Measurements from ENCODE around the gene DTYMK. TPM values are rescaled to one million over a fixed set of nuclear protein-coding genes. Genes with fewer than 3 reads are reported as not detected.
A peak's percentile ranks its signal among the peaks of the same experiment; 100 is the strongest.

The DTYMK gene
- total and polyA plus RNA-seq, 10 of the 15 experiments (the other 5 are each of a cell fraction or from before 2014, with no cell fraction given): 7.0 to 220 (median 59.3) TPM

DNA sequence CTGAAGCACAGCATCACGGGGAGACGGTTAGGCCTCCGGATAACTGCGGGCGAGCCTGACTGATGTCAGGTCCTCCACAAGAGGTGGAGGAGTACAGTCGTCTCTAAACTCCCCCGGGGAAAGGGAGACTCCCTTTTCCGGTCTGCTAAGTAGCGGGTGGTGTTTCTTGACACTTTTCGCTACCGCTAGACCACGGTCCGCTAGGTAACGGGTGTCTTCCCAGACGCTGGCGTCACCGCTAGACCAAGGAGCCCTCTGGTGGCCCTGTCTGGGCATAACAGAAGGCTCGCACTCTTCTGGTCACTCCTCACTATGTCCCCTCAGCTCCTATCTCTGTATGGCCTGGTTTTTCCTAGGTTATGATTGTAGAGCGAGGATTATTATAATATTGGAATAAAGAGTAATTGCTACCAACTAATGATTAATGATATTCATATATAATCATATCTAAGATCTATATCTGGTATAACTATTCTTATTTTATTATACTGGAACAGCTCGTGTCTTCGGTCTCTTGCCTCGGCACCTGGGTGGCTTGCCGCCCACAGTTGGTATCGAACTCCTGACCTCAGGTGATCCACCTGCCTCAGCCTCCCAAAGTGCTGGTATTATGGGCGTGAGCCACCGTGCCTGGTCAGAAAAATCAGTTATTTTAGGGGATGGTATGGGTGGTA lies 46.0 kb upstream of the DTYMK start (continued):
- TF ChIP-seq, protein P1, sequence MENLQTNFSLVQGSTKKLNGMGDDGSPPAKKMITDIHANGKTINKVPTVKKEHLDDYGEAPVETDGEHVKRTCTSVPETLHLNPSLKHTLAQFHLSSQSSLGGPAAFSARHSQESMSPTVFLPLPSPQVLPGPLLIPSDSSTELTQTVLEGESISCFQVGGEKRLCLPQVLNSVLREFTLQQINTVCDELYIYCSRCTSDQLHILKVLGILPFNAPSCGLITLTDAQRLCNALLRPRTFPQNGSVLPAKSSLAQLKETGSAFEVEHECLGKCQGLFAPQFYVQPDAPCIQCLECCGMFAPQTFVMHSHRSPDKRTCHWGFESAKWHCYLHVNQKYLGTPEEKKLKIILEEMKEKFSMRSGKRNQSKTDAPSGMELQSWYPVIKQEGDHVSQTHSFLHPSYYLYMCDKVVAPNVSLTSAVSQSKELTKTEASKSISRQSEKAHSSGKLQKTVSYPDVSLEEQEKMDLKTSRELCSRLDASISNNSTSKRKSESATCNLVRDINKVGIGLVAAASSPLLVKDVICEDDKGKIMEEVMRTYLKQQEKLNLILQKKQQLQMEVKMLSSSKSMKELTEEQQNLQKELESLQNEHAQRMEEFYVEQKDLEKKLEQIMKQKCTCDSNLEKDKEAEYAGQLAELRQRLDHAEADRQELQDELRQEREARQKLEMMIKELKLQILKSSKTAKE (IDR thresholded peaks at IDR 0.05; ENCODE audit: low read depth, poor library complexity, severe bottlenecking): peak; percentile 96
- TF ChIP-seq RUNX3 (IDR thresholded peaks at IDR 0.05; ENCODE audit: low read length) (peak; percentile 41; the same call in 1 of the 2 replicates), IKZF1 (conservative IDR thresholded peaks at IDR 0.05) (peak; percentile 56)
- TF ChIP-seq, protein P2, sequence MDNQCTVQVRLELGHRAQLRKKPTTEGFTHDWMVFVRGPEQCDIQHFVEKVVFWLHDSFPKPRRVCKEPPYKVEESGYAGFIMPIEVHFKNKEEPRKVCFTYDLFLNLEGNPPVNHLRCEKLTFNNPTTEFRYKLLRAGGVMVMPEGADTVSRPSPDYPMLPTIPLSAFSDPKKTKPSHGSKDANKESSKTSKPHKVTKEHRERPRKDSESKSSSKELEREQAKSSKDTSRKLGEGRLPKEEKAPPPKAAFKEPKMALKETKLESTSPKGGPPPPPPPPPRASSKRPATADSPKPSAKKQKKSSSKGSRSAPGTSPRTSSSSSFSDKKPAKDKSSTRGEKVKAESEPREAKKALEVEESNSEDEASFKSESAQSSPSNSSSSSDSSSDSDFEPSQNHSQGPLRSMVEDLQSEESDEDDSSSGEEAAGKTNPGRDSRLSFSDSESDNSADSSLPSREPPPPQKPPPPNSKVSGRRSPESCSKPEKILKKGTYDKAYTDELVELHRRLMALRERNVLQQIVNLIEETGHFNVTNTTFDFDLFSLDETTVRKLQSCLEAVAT (IDR thresholded peaks at IDR 0.05): peak; percentile 47; the same call in 1 of the 2 replicates

DNA sequence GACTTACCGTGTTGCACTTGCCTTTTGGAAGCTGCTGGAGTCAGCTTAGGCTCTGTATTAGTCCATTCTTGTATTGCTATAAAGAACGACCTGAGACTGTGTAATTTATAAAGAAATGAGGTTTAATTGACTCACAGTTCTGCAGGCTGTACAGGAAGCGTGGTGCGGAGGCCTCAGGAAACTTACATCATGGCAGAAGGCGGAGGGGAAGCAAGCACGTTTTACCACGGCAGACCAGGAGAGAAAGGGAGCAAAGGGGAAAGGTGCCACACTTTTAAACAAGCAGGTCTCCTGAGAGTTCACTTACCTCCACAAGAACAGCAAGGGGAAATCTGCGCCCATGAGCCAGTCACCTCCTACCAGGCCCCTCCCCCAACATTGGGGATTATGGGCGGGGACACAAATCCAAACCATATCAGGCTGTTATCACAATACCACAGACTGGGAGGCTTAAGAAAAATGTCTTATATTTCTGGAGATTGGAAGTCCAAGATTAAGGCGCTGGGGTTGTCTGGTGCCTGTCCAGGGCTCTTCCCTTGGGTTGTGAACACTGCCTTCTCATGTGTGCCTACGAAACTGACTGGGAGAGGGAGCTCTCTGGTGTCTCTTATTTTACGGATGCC lies 44.2 kb upstream of the DTYMK start:
- Histone ChIP-seq H2AFZ (ENCODE audit: control insufficient read depth, low read depth, low read length) (no peak overlapping the region), H3K4me1 (ENCODE audit: control insufficient read depth, insufficient read depth, low read length) (no peaks in the 10 kb centered on the region), H3K9ac (ENCODE audit: control insufficient read depth, insufficient read depth, low read length) (no peak overlapping the region), H4K20me1 (ENCODE audit: control insufficient read depth, insufficient read depth) (no peaks in the 10 kb centered on the region; the same call in 1 of the 2 replicates), H3K27me3 (replicated peaks in 1 of 2; ENCODE audit: control insufficient read depth in 2 of 2, insufficient read depth in 2 of 2, low read length in 1 of 2) (no peaks in the 10 kb centered on the region), H3K4me3 (no peak overlapping the region), H3K79me2 (ENCODE audit: control insufficient read depth, insufficient read depth, low read length) (peaks cover 8% of the 10 kb centered on the region), H3K9me3 (replicated peaks; ENCODE audit: control insufficient read depth, insufficient read depth, low read length) (no peaks in the 10 kb centered on the region), H3K36me3 (ENCODE audit: control insufficient read depth in 2 of 2, insufficient read depth in 2 of 2, low read length in 1 of 2) (no peaks in the 10 kb centered on the region), H3K4me2 (ENCODE audit: control insufficient read depth, insufficient read depth) (no peak overlapping the region), H3K27ac (ENCODE audit: control insufficient read depth, insufficient read depth) (no peak overlapping the region)
- no peak for FAIRE-seq
- ChIA-PET POLR2A (no interaction called here), CTCF (no interaction called here), RAD21 (ENCODE audit: unreplicated experiment) (no interaction called here), SMC1A (ENCODE audit: uncharacterized antibody, unreplicated experiment) (interaction anchor here (0.8 kb wide), 1 partner anchor 31 kb away, joined by 3 read pairs; no protein-coding TSS in a partner anchor)
- WGBS (ENCODE audit: insufficient coverage, insufficient replicate concordance, low lambda C conversion rate, missing lambda C conversion rate): 65% methylated on average over 12 of the region's 12 CpGs
- ATAC-seq: no peak
- DNase-seq (ENCODE audit: low read depth, low spot score): no peak
- in situ Hi-C loops (cut with MboI) (no loop called here), intact Hi-C loops (cut with micrococcal nuclease; ENCODE audit: unreplicated experiment) (loop anchor here (5.0 to 10.0 kb wide), 2 partner anchors 43 to 114 kb away; partner anchors contain the start of gene DTYMK)
- no peak for TF ChIP-seq SREBF1 (IDR thresholded peaks at IDR 0.05; ENCODE audit: low read length)
- TF ChIP-seq, protein P3, sequence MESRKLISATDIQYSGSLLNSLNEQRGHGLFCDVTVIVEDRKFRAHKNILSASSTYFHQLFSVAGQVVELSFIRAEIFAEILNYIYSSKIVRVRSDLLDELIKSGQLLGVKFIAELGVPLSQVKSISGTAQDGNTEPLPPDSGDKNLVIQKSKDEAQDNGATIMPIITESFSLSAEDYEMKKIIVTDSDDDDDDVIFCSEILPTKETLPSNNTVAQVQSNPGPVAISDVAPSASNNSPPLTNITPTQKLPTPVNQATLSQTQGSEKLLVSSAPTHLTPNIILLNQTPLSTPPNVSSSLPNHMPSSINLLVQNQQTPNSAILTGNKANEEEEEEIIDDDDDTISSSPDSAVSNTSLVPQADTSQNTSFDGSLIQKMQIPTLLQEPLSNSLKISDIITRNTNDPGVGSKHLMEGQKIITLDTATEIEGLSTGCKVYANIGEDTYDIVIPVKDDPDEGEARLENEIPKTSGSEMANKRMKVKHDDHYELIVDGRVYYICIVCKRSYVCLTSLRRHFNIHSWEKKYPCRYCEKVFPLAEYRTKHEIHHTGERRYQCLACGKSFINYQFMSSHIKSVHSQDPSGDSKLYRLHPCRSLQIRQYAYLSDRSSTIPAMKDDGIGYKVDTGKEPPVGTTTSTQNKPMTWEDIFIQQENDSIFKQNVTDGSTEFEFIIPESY (IDR thresholded peaks at IDR 0.05): no peak
- no peak for TF ChIP-seq IRF4 (IDR thresholded peaks at IDR 0.05; ENCODE audit: low read depth, low read length)
- no peak for TF ChIP-seq HDAC2 (IDR thresholded peaks at IDR 0.05)
- TF ChIP-seq CREB1 (IDR thresholded peaks at IDR 0.05; ENCODE audit: low read depth): no peak
- BruUV-seq (replicated peaks): no TSS peak

Data from GM12878 (cell line).